Esophagus squamous epithelium (tissue), 5 donors: ENCODE data around the gene CCDC90B. TPM values are rescaled to one million over a fixed set of nuclear protein-coding genes. Genes with fewer than 3 reads are reported as not detected.
"Not testable (repeated sequence)": the region's sequence is repeated elsewhere in the genome, so short reads cannot be mapped to it uniquely, and the experiment has no call there.

ENCODE experiments used
- DNase-seq: peaks from one replicate; lab custom pipeline; 2025; lab: John Stamatoyannopoulos, UW
- H3K27ac ChIP-seq, 4 donors: fragments of 200-600 bp; sonication (generic); one replicate each; pipeline ENCODE4 v1.5.1; 2016 to 2019; ENCODE audit warnings: mild to moderate bottlenecking in 1 of 4
- H3K27me3 ChIP-seq, 4 donors: fragments of 200-600 bp; sonication (generic); 1 replicate in 3 of 4; 2 replicates in 1 of 4; pipeline versions ENCODE4 v1.5.1 to v1.6.0; 2017 to 2021; ENCODE audit warnings: antibody characterized with exemption in 1 of 4
- H3K36me3 ChIP-seq, 3 donors: fragments of 200-600 bp; sonication (generic); one replicate each; pipeline ENCODE4 v1.5.1; 2016 to 2019
- H3K4me1 ChIP-seq, 3 donors: fragments of 200-600 bp; sonication (generic); one replicate each; pipeline ENCODE4 v1.5.1; 2017 to 2019
- H3K4me3 ChIP-seq, 4 donors: fragments of 200-600 bp; sonication (generic); 1 replicate in 3 of 4; 2 replicates in 1 of 4; pipeline ENCODE4 v1.5.1; 2016 to 2019; ENCODE audit warnings: mild to moderate bottlenecking in 2 of 4, moderate library complexity in 1 of 4
- H3K9me3 ChIP-seq, 3 donors: fragments of 200-600 bp; sonication (generic); one replicate each; pipeline ENCODE4 v1.5.1; 2016 to 2019
- POLR2A ChIP-seq, 4 donors: fragments of 450-650 bp; IDR thresholded peaks; one replicate each; pipeline ENCODE4 v1.6.1; 2017; ENCODE audit warnings: antibody characterized with exemption in 4 of 4, mild to moderate bottlenecking in 4 of 4, moderate library complexity in 3 of 4
- WGBS, 2 donors: methylation state at CpG; one replicate each; pipeline ENCODE4 v1.1.5; 2018; 5-methylcytosine and 5-hydroxymethylcytosine counted together
- intact Hi-C: fragments of 100-400 bp; cut with DNase I; formaldehyde crosslinking; loops from one replicate; pipeline ENCODE4 v1.15.0; 2022
- total RNA-seq, 4 donors: library from RNA; depleted of rRNA; stranded (reverse); fragments of >200 nt; gene quantifications; one replicate each; pipeline ENCODE4 v1.1.0, GENCODE V29; 2016
- TF ChIP-seq, protein P1 (sequence below), 6 experiments: fragments of 450-650 bp in 4 of 6; fragments of 200-600 bp in 2 of 6; sonication (generic) in 2 of 6; IDR thresholded peaks; one replicate each; pipeline ENCODE4 v1.5.1; 2016 to 2019; ENCODE audit warnings: antibody characterized with exemption in 6 of 6, mild to moderate bottlenecking in 4 of 6, moderate library complexity in 4 of 6
- donor health status: DM: yes; HTN: yes; CAD: no.

The CCDC90B gene
- total RNA-seq, 4 donors from 2014 or later, result 17.8 to 35.0 (median 27.6) TPM

- H3K27ac ChIP-seq, result no peak overlapping the region
- H3K4me1 ChIP-seq, result peaks cover 20 to 46% (median 25%) of the 10 kb centered on the region in 3 donors
- H3K4me3 ChIP-seq, result no peak overlapping the region
- no peak for TF ChIP-seq POLR2A (IDR thresholded peaks at IDR 0.05)
- TF ChIP-seq, protein P1, sequence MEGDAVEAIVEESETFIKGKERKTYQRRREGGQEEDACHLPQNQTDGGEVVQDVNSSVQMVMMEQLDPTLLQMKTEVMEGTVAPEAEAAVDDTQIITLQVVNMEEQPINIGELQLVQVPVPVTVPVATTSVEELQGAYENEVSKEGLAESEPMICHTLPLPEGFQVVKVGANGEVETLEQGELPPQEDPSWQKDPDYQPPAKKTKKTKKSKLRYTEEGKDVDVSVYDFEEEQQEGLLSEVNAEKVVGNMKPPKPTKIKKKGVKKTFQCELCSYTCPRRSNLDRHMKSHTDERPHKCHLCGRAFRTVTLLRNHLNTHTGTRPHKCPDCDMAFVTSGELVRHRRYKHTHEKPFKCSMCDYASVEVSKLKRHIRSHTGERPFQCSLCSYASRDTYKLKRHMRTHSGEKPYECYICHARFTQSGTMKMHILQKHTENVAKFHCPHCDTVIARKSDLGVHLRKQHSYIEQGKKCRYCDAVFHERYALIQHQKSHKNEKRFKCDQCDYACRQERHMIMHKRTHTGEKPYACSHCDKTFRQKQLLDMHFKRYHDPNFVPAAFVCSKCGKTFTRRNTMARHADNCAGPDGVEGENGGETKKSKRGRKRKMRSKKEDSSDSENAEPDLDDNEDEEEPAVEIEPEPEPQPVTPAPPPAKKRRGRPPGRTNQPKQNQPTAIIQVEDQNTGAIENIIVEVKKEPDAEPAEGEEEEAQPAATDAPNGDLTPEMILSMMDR (IDR thresholded peaks at IDR 0.05), result no peak
- 72 to 75% methylated on average over 1 of the region's 1 CpG for WGBS, 2 donors
- no peaks in the 10 kb centered on the region for H3K27me3 ChIP-seq
- no peak for DNase-seq
- H3K36me3 ChIP-seq, result peaks cover 0 to 54% (median 5%) of the 10 kb centered on the region in 3 donors
- intact Hi-C loops, result loop anchor here (10.0 kb wide), 1 partner anchor 85 kb away; the partner anchor contains the start of gene ANKRD42
- H3K9me3 ChIP-seq, result no peaks in the 10 kb centered on the region
Measured at GRCh38 chr11:83280256-83280655, 5.9 kb downstream of the CCDC90B start.

- Histone ChIP-seq H3K4me1 (peaks cover 8 to 27% (median 10%) of the 10 kb centered on the region in 3 donors), H3K36me3 (peaks cover 0 to 73% (median 8%) of the 10 kb centered on the region in 3 donors), H3K4me3 (no peak overlapping the region), H3K27ac (no peak overlapping the region), H3K27me3 (no peaks in the 10 kb centered on the region), H3K9me3 (no peaks in the 10 kb centered on the region)
- no peak for DNase-seq
- intact Hi-C loops, result loop anchor here (10.0 kb wide), 1 partner anchor 374 kb away; the partner anchor contains the start of genes DDIAS and PRCP
- TF ChIP-seq, protein P1 (IDR thresholded peaks at IDR 0.05), result no peak
- no peak for TF ChIP-seq POLR2A (IDR thresholded peaks at IDR 0.05)
Measured at GRCh38 chr11:83278351-83278750, 7.8 kb downstream of the CCDC90B start.

- TF ChIP-seq POLR2A (IDR thresholded peaks at IDR 0.05), result no peak
- TF ChIP-seq, protein P1 (IDR thresholded peaks at IDR 0.05), result no peak
- Histone ChIP-seq H3K9me3 (no peaks in the 10 kb centered on the region), H3K27ac (no peak overlapping the region), H3K4me1 (peaks cover 0 to 4% (median 0%) of the 10 kb centered on the region in 3 donors), H3K36me3 (peaks cover 0 to 95% (median 11%) of the 10 kb centered on the region in 3 donors), H3K27me3 (no peaks in the 10 kb centered on the region), H3K4me3 (no peak overlapping the region)
- DNase-seq, result no peak
- intact Hi-C loops, result loop anchor here (10.0 kb wide), 1 partner anchor 371 kb away; the partner anchor contains the start of genes DDIAS and PRCP
- 89 to 90% methylated on average over 8 of the region's 8 CpGs for WGBS, 2 donors
Measured at GRCh38 chr11:83275888-83276641, 10.1 kb downstream of the CCDC90B start.

DNA sequence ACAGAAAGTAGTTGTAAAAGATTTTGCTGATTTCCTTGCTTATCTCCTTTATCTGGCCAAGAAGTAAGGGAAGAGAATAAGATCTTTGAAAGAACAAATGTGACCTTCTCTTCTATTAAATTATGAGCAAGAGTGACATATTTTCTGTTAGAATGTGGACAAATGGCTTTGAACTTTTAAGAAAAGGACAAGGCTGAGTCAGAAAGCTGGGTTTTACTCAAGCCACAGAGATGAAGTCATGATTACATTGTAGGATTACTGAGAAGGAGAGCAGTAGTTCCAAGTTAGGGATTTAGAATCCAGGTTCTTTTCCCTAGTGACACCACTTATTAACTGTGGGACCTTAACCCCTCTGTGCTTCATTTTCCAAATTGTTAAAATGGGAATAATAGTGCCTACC, 13.5 kb downstream of the CCDC90B start:
- no peak for DNase-seq
- intact Hi-C loops, result loop anchor here (10.0 kb wide), 1 partner anchor 368 kb away; the partner anchor contains the start of genes DDIAS and PRCP
- no peaks in the 10 kb centered on the region for H3K9me3 ChIP-seq
- no peaks in the 10 kb centered on the region for H3K4me1 ChIP-seq
- H3K4me3 ChIP-seq, result no peak overlapping the region
- H3K36me3 ChIP-seq, result peaks cover 0 to 91% (median 11%) of the 10 kb centered on the region in 3 donors
- H3K27ac ChIP-seq, result peak overlapping the region in 1 of 4 donors; percentile 1
- TF ChIP-seq POLR2A (IDR thresholded peaks at IDR 0.05), result no peak
- TF ChIP-seq, protein P1 (IDR thresholded peaks at IDR 0.05), result no peak
- H3K27me3 ChIP-seq, result no peaks in the 10 kb centered on the region

GRCh38 chr11:83271734-83272133, 14.4 kb downstream of the CCDC90B start:
- not testable (repeated sequence) for H3K27ac ChIP-seq, H3K4me3 ChIP-seq, H3K27me3 ChIP-seq, DNase-seq, H3K9me3 ChIP-seq, H3K4me1 ChIP-seq
- peaks cover 0 to 91% (median 7%) of the 10 kb centered on the region in 3 donors for H3K36me3 ChIP-seq
- WGBS, 2 donors, result 96% methylated on average over 4 to 5 of the region's 5 CpGs
- intact Hi-C loops, result loop anchor here (10.0 kb wide), 1 partner anchor 367 kb away; the partner anchor contains the start of genes DDIAS and PRCP

DNA sequence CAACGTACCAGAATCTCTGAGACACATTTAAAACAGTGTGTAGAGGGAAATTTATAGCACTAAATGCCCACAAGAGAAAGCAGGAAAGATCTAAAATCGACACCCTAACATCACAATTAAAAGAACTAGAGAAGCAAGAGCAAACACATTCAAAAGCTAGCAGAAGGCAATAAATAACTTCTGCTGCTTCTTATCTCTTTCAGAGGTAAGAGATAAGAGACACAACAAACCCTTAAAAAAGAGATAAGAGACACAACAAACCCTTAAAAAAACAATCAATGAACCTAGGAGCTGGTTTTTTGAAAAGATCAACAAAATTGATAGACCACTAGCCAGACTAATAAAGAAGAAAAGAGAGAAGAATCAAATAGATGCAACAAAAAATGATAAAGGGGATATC, 17.1 kb downstream of the CCDC90B start:
- H3K36me3 ChIP-seq, result peaks cover 0 to 91% (median 6%) of the 10 kb centered on the region in 3 donors
- H3K4me3 ChIP-seq, H3K9me3 ChIP-seq, H3K27me3 ChIP-seq, H3K4me1 ChIP-seq, H3K27ac ChIP-seq, DNase-seq, intact Hi-C loops: not testable (repeated sequence)
- 54 to 65% methylated on average over 2 of the region's 2 CpGs for WGBS, 2 donors
